Activated T-cell treated with anti-CD3 and anti-CD28 coated beads, Interleukin-2, amount 50 U/mL, for 48 hours (primary cell): ENCODE measurements around the gene PIN4.
"Not testable (repeated sequence)": the region's sequence is repeated elsewhere in the genome, so short reads cannot be mapped to it uniquely, and the experiment has no call there.

Experiments
- DNase-seq, 2 experiments: peaks; one replicate each; pipeline ENCODE4 v3.0.0-alpha.2; 2020

The PIN4 gene

DNA sequence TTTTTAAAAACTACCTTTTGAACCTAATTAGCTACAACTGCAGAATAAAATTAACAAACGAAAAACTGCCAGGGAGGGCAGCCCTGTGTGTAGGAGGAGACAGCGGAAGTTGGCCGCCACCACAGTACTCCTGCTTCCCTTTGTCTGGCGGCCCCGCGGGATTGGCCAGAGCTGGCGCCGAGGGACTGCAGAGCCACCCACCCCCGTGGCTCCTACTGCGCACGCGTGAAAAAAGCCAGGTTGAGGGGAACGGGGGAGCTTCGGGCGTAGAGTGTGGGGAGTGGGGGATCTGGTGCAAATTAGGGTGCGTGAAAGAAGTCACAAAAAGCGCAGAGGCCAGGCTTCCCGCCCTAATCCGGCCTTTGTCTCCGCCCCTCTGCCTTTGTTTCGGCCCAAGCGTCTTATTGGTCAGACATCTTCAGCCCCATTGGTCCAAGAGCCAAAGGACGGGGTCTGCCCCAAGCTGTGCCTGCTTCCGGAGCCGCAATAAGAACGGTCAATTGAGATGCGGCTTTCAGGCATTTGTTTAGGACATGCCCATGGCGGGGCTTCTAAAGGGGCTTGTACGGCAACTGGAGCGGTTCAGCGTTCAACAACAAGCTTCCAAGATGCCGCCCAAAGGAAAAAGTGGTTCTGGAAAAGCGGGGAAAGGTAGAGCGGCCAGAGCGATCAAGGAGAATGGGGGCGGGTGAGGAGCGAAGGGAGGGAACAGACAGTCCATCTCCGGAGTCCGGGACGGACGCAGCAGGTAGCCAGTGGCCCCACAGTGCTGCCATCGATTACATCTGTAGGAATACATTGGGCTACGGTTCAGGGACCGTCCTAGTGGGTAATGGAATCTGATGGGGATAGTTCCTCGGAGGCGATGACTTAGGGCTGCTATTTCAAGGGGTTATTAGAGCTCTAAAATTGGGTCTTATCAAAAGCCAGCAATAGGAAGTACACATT is at the start of gene PIN4:
Gene PIN4 (plus strand): TSS at position 580 of the 948 bp plus-strand sequence. CDS start 29 bp downstream, at position 609.
- DNase-seq = peak; percentile 86 to 88

DNA sequence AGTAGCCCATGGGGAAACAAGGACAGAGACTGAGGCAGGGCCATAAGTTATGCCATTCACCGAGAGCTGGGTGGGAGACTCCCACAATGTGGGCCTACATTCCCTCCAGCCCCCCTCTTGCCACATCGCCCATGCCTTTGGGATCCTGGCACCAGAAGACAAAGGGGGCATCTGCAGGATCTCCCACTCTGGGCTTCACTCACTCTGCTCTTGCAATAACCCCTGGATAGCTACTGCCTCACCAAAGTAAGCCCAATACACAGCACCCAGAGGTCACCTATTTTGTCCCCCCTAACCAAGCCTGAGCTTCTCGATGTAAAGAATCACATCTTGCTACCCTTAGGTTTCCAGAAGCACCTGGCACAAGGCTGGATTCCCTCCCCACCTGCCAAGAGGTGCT is 49.1 kb upstream of the PIN4 start:
- DNase-seq = no peak

- DNase-seq = no peak
Measured at GRCh38 chrX:72133851-72134546, 47.6 kb upstream of the PIN4 start.

GRCh38 chrX:72137846-72138495 is 43.6 kb upstream of the PIN4 start:
- no peak for DNase-seq

DNA sequence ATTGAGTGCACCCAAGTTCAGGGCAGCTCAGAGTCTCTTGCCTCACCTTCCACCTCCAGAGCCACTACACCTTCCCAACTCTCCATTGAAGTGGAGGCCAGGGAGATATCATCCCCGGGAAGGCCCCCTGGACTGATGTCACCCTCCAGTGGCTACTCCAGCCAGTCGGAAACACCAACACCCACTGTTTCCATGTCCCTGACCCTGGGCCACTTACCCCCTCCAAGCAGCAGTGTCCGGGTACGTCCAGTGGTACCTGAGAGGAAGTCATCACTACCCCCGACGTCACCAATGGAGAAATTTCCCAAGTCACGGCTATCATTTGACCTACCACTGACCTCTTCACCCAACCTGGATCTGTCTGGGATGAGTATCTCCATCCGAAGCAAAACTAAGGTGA is 42.0 kb upstream of the PIN4 start:
- DNase-seq = no peak

- DNase-seq = no peak
Measured at GRCh38 chrX:72141372-72142004, 40.1 kb upstream of the PIN4 start.

DNA sequence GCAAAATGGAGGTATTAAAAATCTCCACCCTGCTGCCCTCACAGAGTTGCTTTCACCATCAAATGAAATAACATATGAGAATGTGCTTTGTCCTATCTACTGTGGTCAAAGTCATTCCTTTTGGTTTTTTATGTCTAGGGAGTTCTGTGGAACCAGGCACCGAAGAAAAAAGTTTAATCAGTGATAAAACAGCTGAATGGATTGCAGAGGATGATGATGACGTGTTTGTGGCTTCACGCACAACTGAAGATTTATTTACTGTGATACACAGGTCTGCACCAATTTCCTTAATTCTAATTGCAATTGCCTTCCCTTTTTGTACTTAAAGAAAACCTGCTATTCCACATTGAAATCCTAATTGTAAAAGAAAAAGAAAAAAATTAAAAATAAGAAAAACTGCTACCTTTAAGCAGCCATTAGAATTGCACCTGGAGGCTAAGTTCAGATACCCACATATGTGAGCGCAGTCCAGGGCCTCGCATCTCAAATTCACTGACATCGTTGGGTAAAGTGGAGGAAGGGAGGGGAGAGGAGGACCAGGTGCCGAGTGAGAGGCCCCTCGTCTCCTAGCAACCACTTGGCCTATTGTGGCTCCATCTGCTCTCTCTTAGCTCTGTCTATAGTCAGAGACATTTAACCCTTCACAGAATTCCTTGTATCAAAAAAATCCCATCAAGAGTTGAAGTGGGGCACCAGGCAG is 39.3 kb upstream of the PIN4 start:
- no peak for DNase-seq

- DNase-seq = no peak
Measured at GRCh38 chrX:72142794-72143608, 38.6 kb upstream of the PIN4 start.

DNA sequence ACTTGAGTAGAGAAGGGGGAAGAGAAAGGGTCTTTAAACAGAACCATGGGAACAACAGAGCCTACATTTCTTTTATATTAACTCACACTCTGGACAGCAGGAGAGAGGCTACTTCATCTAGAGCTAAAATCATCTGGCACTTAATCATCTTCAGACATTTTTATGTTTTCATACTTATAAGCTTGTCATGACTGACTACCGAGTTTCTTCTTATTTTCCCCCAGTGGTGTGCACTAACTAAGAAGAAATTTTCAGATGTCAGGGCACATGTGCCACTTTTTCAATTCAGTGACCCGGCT is 38.0 kb upstream of the PIN4 start:
- DNase-seq = no peak

DNA sequence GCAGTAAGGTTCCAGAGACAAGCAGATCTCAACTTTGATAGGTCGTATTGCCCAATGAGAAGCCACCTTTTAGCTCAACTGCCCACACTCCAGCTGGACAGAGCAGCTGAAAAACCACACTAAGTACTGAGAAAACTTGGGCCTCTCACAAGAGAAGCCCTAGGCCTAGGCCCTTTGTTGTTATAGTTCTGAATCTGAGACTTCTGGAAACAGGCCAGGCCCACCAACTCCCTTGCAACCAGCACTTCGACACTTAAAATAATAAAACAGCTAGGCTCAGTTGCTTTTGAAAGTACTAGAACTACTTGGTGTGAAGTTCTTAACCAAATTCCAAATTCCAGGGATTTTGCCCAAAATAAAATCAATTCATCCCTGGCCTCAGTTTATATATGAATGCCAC is 36.4 kb upstream of the PIN4 start:
- DNase-seq = no peak

DNA sequence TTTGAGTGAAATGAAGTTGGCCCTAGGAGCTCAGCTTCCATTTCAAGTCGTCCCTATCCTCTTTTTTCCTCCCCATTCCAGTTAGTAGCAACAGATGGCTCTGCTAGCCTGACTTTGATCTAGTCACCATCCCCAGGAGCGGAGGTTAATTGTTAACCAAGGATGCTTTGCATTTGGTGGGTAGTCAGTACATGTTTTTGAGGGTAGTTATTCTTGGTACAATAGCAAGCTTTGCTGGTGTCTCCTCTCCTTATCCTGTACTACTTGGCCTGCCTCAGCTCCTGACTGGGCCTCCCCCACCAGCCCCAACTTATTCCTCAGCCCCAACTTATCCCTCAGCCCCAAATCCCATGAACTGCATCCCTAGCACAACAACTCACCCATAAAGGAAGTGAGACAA is 35.0 kb upstream of the PIN4 start:
- no peak for DNase-seq

DNA sequence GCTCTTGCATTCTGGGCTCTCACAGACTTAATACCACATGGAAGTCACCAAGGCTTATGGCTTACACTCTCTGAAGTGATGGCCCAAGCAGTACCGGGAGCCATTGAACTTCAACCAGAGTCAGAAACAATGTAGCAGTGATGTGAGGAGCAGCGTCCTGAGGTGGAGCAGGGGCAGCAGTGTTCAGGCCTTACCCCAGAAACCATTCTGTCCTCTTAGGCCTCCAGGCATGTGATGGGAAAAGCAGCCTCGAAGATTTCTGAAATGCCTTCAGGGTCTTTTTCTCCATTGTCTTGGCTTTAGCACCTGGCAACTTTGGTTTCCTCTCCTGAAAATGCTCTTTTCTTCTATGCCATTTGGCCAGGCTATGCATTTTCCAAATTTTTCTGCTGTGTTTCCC is 22.8 kb upstream of the PIN4 start:
- DNase-seq = no peak

DNA sequence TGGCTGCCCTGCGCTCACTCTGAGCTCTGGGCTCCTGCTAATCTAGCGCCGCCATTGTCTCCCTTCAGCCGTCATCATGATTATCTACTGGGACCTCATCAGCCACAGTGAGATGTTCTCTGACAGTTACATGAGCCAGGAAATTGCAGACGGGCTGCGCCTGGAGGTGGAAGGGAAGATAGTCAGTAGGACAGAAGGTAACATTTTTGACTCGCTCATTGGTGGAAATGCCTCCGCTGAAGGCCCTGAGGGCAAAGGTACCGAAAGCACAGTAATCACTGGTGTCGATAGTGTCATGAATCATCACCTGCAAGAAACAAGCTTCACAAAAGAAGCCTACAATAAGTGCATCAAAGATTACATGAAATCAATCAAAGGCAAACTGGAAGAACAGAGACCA is 21.8 kb upstream of the PIN4 start:
- no peak for DNase-seq

GRCh38 chrX:72165551-72165950 is 16.0 kb upstream of the PIN4 start:
- DNase-seq = no peak

DNA sequence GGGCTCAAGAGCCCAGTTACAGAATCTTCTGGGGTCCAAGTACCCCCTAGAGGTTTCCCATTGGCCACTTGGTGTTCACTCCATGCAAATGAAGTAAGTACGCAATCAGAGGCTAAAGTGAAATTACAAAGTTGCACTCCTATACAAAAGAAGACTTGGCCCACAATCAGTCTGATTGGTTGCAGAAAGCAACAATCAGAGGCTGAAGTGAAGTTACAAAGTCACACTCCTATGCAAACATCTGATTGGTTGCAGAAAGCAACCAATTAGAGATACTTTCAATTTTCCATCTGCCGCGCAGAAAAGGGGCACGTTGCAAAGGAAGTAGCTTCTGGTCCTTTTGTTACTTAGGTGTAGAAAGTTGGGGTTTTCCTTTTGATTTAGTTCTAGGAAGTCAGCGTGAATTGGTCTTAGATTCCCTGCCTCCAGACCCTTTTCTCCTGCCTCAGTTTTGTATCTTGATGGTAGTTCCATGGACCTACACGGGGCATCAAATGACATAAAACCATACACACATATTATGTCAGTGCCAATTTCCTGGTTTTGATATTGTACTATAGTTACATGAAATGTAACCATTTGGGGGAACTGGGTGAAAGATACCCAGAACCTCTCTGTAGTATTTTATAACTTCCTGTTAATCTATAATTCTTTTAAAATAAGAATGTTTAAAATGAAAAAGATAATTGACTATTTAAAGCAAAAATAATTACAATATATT is 12.4 kb upstream of the PIN4 start:
- peak in 1 of 2 experiments; percentile 26 for DNase-seq

DNA sequence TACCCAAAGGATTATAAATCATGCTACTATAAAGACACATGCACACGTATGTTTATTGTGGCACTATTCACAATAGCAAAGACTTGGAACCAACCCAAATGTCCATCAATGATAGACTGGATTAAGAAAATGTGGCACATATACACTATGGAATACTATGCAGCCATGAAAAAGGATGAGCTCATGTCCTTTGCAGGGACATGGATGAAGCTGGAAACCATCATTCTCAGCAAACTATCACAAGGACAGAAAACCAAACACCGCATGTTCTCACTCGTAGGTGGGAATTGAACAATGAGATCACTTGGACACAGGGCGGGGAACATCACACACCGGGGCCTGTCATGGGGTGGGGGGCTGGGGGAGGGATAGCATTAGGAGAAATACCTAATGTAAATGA is 5.3 kb upstream of the PIN4 start:
- DNase-seq = not testable (repeated sequence)

DNA sequence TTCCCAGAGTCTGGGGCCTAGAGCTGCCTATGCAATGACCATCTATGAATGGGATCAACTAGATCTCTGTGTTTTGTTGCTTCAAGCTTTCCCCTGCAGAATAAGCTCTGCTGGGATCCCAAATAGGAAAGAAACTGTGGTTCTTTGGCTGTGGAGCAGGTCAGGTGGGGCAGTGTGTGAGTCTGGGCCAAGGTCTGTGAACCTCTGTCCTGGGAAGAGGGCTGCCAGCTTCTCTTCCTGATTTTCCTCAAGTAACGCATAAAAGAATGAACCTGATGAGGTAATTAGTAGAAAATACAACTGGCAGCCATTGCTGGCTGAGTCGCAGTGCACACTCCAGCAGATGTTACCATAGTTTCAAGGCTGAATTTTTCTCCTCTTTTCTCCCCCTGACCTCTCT is 4.6 kb upstream of the PIN4 start:
- DNase-seq = no peak

DNA sequence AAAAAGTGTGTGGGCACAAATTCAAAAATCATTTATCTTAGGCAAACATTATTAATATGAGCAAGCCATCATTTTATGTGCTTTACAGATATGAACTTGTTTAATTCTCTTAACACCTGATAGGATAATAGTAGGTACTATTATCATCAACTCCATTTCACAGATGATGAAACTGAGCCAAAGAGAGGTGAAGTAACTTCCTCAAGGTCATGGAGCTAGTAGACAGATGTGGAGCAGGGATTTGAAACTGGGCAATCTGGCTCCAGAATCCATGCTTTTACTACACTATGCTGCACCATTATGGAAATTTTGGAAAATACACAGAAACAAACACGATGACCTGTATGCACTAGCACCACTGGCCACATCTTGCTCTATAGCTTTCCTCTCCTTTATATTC is 1.0 kb upstream of the PIN4 start:
- DNase-seq = no peak

GRCh38 chrX:72182924-72183323 is 1.4 kb downstream of the PIN4 start:
- no peak for DNase-seq

DNA sequence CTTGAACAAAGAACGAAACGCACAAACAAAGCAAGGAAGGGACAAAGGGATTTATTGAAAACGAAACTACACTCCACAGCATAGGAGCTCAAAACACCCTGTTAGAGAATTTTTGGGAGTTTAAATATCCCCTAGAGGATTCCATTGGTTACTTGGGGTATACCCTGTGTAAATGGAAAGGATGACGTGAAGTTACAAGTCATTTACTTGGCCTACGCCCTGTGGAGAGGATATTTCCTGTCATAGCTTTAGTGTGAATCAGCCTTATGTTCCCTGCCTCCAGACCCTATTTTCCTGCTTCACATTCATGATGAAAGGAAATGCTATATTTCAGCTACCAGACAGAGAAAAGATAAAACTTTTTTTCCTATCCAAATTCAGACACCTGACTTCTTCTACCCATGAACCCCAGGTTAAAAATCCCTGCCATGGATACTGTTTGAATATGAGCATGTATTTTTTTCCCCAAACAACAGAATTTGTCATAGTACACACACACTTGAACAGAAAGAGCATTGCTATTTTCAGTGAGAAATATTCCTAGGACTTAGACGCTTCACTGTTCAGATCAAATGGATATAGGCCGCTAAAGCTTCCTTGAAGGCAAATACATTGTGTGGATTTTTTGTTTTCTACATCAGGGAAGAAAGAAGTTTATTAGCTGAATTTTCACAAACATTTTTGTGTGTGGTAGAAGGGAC is 20.4 kb downstream of the PIN4 start:
- no peak for DNase-seq
